Colonic mucosa (tissue), 4 donors: ENCODE data around the gene TUBA1B. TPM values are rescaled to one million over a fixed set of nuclear protein-coding genes. Genes with fewer than 3 reads are reported as not detected.

Experiments
- DNase-seq: peaks from one replicate; pipeline ENCODE4 v3.0.0-alpha.2; 2020
- H3K27ac ChIP-seq: fragments of 200-600 bp; one replicate; pipeline ENCODE4 v1.8.0; 2021
- H3K27me3 ChIP-seq: fragments of 200-600 bp; one replicate; pipeline ENCODE4 v1.8.0; 2021
- H3K36me3 ChIP-seq: fragments of 200-600 bp; one replicate; pipeline ENCODE4 v1.8.0; 2021
- H3K4me1 ChIP-seq: fragments of 200-600 bp; one replicate; pipeline ENCODE4 v1.8.0; 2021; ENCODE audit warnings: mild to moderate bottlenecking
- H3K4me3 ChIP-seq: fragments of 200-600 bp; one replicate; pipeline ENCODE4 v1.8.0; 2021
- H3K9ac ChIP-seq, 2 donors: one replicate each; pipeline ENCODE4 v1.7.0; 2013; ENCODE audit warnings: control low read depth in 2 of 2, low read depth in 2 of 2, low read length in 2 of 2
- H3K9me3 ChIP-seq: fragments of 200-600 bp; one replicate; pipeline ENCODE4 v1.8.0; 2021
- intact Hi-C: fragments of 100-400 bp; cut with DNase I; formaldehyde crosslinking; loops from one replicate; pipeline ENCODE4 v1.14.1; 2022
- total RNA-seq, 2 donors: library from RNA; stranded (reverse); fragmentation: NEBNext Ultra II Directional in 1 of 2; extraction: Animal tissue kit (Norgen Biotek cat#: 25700) in 1 of 2; gene quantifications; one replicate each; pipeline ENCODE4 v1.2.1, GENCODE V29; 2021
- TF ChIP-seq, protein P1 (sequence below): fragments of 200-600 bp; IDR thresholded peaks from one replicate; pipeline ENCODE4 v1.8.0; 2022; ENCODE audit warnings: antibody characterized with exemption, mild to moderate bottlenecking
- donor health status: healthy.
- donor health status: DM: no; HTN: no; CAD: no.
- donor health status: DM: no; HTN: no; CAD: no.

The TUBA1B gene
- total RNA-seq, 2 donors from 2014 or later: 445 to 1,717 TPM

- no peak for DNase-seq
These were observed 51.4 kb downstream of the TUBA1B start for GRCh38 chr12:49079793-49080192.

More at GRCh38 chr12:49079793-49080192, 51.4 kb downstream of the TUBA1B start:
- no peak overlapping the region for H3K9ac ChIP-seq
- no peaks in the 10 kb centered on the region for H3K36me3 ChIP-seq
- no peaks in the 10 kb centered on the region for H3K9me3 ChIP-seq
- H3K4me1 ChIP-seq: no peaks in the 10 kb centered on the region
- intact Hi-C loops: no loop called here
- TF ChIP-seq, protein P1, sequence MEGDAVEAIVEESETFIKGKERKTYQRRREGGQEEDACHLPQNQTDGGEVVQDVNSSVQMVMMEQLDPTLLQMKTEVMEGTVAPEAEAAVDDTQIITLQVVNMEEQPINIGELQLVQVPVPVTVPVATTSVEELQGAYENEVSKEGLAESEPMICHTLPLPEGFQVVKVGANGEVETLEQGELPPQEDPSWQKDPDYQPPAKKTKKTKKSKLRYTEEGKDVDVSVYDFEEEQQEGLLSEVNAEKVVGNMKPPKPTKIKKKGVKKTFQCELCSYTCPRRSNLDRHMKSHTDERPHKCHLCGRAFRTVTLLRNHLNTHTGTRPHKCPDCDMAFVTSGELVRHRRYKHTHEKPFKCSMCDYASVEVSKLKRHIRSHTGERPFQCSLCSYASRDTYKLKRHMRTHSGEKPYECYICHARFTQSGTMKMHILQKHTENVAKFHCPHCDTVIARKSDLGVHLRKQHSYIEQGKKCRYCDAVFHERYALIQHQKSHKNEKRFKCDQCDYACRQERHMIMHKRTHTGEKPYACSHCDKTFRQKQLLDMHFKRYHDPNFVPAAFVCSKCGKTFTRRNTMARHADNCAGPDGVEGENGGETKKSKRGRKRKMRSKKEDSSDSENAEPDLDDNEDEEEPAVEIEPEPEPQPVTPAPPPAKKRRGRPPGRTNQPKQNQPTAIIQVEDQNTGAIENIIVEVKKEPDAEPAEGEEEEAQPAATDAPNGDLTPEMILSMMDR: no peak
- no peak overlapping the region for H3K27ac ChIP-seq
- H3K4me3 ChIP-seq: no peak overlapping the region
- no peaks in the 10 kb centered on the region for H3K27me3 ChIP-seq

Other genes with a start within 250 kb of the TUBA1B start
- gene FKBP11, start 205.9 kb downstream of the TUBA1B start, total RNA-seq: 10 to 100 TPM; 33.7 to 47.4 TPM
- 100 to 1,000 TPM; 255 to 261 TPM for gene ARF3, start 173.9 kb downstream of the TUBA1B start, total RNA-seq
- under 1 TPM; 0.24 to 0.47 TPM for gene WNT10B, start 159.7 kb downstream of the TUBA1B start, total RNA-seq
- not detected for gene WNT1, start 153.1 kb downstream of the TUBA1B start, total RNA-seq
- gene DDN, start 132.0 kb downstream of the TUBA1B start, total RNA-seq: under 1 TPM; 0.17 to 0.21 TPM
- gene PRKAG1, start 112.6 kb downstream of the TUBA1B start, total RNA-seq: 10 to 100 TPM; 49.5 to 54.8 TPM
- gene KMT2D, start 70.6 kb downstream of the TUBA1B start, total RNA-seq: 10 to 100 TPM; 50.2 to 87.5 TPM
- under 1 TPM; 0.27 to 0.32 TPM for gene RHEBL1, start 61.4 kb downstream of the TUBA1B start, total RNA-seq
- under 1 TPM; 0.29 to 0.52 TPM for gene DHH, start 36.6 kb downstream of the TUBA1B start, total RNA-seq
- 10 to 100 TPM; 36.9 to 38.2 TPM for gene LMBR1L, start 20.5 kb downstream of the TUBA1B start, total RNA-seq
- gene TUBA1A, start 57.7 kb upstream of the TUBA1B start, total RNA-seq: 10 to 100 TPM; 16.9 to 70.3 TPM
- gene TUBA1C, start 133.7 kb upstream of the TUBA1B start, total RNA-seq: 100 to 1,000 TPM; 183 to 368 TPM
- 10 to 100 TPM in 1 of 2 donors, 1 to 10 TPM in 1; 3.9 to 21.9 TPM for gene PRPH, start 163.8 kb upstream of the TUBA1B start, total RNA-seq
- 10 to 100 TPM; 11.8 to 51.8 TPM for gene TROAP, start 191.9 kb upstream of the TUBA1B start, total RNA-seq
- not detected for gene C1QL4, start 205.8 kb upstream of the TUBA1B start, total RNA-seq
- gene DNAJC22, start 215.5 kb upstream of the TUBA1B start, total RNA-seq: 10 to 100 TPM; 29.0 to 34.2 TPM
- 10 to 100 TPM; 17.2 to 21.9 TPM for gene SPATS2, start 236.1 kb upstream of the TUBA1B start, total RNA-seq